ENCODE results near the gene CCT7. TPM values are rescaled to one million over a fixed set of nuclear protein-coding genes. Genes with fewer than 3 reads are reported as not detected.

Gene CCT7
- total RNA-seq, 2 experiments from 2014 or later, result 347 to 362 TPM

Other genes with a start within 250 kb of the CCT7 start
- 10 to 100 TPM; 15.7 to 18.6 TPM for gene SFXN5, start 162.6 kb upstream of the CCT7 start, total RNA-seq
- gene RAB11FIP5, start 121.4 kb upstream of the CCT7 start, total RNA-seq, result 1 to 10 TPM; 1.4 to 1.7 TPM
- gene NOTO, start 31.7 kb upstream of the CCT7 start, total RNA-seq, result not detected
- gene SMYD5, start 20.1 kb upstream of the CCT7 start, total RNA-seq, result 10 to 100 TPM; 16.6 to 21.3 TPM
- 10 to 100 TPM; 19.0 to 19.1 TPM for gene PRADC1, start 1.1 kb upstream of the CCT7 start, total RNA-seq
- 10 to 100 TPM; 32.0 to 32.3 TPM for gene FBXO41, start 50.2 kb downstream of the CCT7 start, total RNA-seq
- gene EGR4, start 59.2 kb downstream of the CCT7 start, total RNA-seq, result not detected
- gene ALMS1, start 151.5 kb downstream of the CCT7 start, total RNA-seq, result 10 to 100 TPM; 19.9 to 21.3 TPM